NCI-H2171 (cell line): ENCODE results near the gene BEND7.
"Not testable (repeated sequence)": the region's sequence is repeated elsewhere in the genome, so short reads cannot be mapped to it uniquely, and the experiment has no call there.

Experiments used
- DNase-seq: peaks from one replicate; lab custom pipeline; 2025; lab: John Stamatoyannopoulos, UW

BEND7 gene

DNA sequence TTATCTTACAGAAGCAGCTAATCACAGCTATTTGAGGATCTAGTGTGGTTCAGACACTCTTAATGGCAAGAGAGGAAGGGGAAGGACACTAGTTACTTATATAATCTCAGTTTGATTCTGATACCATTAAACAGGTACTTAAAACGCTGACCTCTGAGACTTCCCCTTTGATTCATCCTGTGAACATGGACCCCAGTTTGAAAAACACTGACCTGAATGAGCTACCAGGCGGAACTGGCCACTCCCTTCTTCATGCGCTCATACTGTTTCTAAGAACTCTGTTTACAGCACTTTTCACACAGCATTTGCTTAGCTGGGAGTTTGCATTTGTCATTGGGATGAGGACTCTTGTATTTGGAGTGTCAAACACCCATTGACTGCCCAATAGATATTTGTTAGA is 45.7 kb downstream of the BEND7 start:
- no peak for DNase-seq

GRCh38 chr10:13481690-13482089 is 47.1 kb downstream of the BEND7 start:
- DNase-seq, result no peak

GRCh38 chr10:13475124-13475523 is 53.7 kb downstream of the BEND7 start:
- no peak for DNase-seq

GRCh38 chr10:13473986-13474385 is 54.8 kb downstream of the BEND7 start:
- DNase-seq, result no peak

DNA sequence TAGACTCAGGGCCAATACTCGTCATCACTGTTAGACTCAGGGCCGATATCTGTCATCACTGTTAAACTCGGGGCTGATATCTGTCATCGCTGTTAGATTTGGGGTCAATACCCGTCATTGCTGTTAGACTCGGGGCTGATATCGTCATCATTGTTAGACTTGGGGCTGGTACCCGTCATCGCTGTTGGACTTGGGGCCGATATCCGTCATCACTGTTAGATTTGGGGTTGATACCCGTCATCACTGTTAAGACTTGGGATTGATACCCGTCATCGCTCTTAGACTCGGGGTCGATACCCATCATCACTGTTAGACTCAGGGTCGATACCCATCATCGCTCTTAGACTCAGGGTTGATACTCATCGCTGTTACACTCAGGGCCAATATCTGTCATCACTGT is 56.5 kb downstream of the BEND7 start:
- no peak for DNase-seq

GRCh38 chr10:13470270-13470669 is 58.5 kb downstream of the BEND7 start:
- DNase-seq, result no peak

DNA sequence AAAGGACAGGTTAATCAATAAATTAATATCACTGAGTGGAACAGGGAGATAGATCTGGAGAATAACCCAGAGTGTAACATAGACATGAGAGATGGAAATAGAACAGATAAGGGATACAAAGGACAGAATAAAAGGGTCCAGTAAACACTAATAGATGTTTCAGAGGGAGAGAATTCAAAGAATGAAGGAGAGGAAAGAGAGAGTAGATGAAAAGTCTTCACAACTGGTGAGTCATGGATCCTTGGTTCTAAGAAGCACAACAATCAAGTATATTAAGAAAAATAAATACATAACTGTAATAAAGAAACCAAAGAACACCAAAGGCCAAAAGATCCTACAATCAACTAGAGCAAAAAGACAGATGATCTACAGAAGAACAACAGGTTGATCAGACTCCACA is 66.3 kb downstream of the BEND7 start:
- no peak for DNase-seq

GRCh38 chr10:13458687-13459012 is 70.2 kb downstream of the BEND7 start:
- no peak for DNase-seq

- DNase-seq, result no peak
Observed at GRCh38 chr10:13457958-13458686, 70.7 kb downstream of the BEND7 start.

DNA sequence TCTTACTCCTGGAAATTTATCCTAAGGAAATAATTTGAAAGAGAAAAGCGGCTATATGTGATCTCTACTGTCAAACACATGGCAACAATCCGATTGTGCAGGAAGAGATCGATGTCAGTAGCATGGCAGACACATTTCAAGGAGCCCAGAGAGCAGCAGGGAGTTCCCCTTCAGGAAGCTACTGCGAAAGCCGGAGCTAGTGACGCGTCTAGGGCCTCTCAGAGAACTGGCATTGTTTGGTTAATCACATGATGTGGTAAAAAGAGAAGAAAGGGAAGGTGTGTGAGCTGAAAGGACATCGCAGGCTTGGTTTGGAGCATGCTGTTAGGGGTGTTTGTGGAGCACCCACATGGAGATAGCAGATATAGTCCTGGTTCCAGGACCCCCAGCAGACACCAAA is 74.9 kb downstream of the BEND7 start:
- DNase-seq, result no peak

DNA sequence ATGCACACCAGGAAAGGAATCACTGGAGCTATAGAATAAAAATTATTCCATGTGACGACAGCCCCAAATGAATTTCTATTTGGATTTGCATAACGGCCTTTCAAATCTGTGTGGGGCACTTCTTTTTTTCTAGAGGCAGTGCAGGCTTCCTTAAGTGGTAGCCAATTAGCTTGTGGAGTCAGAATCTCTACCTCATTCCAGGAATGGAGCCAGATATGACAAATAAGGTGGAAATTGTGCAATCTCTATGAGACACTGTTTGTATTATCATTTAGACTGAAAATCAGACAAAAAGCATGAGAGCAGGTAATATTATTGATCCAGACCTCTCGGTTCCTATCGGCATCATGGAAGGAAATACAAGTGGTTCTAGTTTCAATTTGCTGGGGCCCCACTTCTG is 78.7 kb downstream of the BEND7 start:
- DNase-seq, result no peak

DNA sequence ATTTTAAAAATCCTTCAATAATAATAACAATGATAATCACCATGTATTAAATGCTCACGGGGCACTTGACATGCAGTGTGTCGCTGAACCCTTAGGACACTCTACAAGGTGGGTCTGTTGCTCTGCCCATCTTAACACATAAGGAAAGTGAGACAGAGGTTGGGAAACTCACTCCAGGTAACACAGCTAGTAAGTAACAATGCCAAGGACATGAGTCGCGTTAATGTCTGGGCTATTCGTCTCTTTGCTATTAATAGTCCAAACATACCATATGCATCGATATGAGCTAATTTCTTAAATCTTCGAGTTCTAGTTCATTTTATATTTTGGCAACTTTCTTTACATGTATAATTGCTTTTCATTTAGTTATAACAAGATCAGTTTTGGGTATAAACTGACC is 79.5 kb downstream of the BEND7 start:
- no peak for DNase-seq

- no peak for DNase-seq
Observed at GRCh38 chr10:13448216-13448615, 80.6 kb downstream of the BEND7 start.

- no peak for DNase-seq
Observed at GRCh38 chr10:13445656-13446400, 83.0 kb downstream of the BEND7 start.

DNA sequence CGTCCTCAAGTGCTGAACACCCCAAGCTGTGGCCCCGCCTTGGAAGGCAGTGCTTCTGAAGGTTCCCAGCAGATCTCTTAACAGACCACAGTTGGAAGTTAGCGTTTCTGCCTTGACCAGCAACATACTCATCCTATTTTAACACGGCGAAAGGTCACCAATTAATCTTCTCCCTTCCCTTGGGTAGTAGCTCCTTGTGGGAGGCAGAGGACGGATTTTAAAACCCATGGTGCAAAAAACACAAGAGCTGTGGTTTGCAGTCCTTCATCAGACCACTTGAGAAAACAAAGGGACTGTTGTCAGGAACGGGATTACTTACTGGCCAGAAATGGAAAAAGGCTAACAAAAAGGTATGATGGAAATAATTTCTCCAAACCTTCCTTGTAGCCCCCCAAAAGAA is 87.3 kb downstream of the BEND7 start:
- no peak for DNase-seq

- DNase-seq, result peak; percentile 49
Observed at GRCh38 chr10:13440185-13441061, 88.4 kb downstream of the BEND7 start.

DNA sequence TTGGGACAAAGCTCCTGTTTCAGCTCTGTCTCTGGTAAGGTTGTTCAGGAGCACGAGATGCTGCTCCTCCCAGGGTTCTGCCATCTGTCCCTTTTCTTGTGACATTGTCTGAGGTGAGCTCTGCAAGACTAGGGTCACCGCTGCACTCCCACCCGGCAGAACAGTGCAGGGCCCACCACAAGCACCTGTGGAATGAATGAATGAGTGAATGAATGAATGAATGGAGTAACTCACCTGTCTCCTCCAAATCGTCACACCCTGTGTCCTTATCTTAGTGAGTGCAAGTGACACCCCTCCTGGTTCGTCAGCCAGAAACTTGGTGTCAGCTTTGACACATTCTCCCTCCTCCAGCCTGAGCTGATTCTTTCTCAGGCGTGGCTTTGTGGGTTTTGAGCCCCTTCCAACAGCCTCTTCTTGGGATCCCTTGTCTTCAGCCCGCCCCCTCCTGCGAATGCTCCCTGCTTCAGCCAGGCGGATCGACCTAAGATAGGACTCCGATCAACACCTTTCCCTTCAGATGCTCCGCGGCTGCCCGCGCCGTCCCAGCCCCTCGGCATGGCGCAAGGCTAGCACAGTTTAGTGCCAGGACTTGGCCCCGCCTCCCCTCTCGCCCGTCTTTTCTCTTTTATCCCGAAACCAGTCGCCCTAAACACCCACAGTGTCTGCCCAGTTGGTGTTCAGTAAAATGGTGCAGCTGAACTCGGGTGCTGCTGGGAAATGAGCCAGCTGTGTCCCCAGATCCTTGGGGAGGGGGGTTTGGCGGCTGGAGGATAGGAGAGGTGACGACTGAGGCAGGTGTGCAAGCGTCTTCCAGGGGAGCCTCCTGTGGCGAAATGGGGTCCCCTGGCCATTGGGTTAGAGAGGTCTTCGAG is 89.3 kb downstream of the BEND7 start:
- peak; percentile 32 for DNase-seq

DNA sequence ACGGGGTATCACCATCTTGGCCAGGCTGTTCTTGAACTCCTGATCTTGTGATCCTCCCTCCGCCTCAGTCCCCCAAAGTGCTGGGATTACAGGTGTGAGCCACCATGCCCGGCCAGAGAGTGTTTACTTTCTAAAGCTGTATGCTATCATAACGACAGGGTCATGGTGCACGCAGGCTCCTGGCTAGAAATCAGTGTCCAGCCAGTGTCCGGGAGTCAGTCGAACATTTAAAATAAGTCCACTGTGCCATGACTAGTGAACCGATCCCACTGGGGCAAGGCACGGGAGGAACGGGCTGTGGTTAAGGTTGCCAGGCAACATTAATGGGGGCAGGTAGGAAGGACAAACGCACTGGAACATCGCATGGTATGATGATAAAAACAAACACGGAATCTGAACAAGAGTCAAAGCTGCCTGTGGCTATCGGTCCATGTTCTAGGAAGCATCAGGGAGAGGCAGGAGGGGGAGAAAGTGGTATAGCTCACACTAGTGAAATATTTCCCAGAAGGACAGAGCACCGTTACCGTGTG is 91.7 kb downstream of the BEND7 start:
- no peak for DNase-seq

GRCh38 chr10:13427943-13428342 is 100.9 kb downstream of the BEND7 start:
- not testable (repeated sequence) for DNase-seq

GRCh38 chr10:13425397-13425796 is 103.4 kb downstream of the BEND7 start:
- DNase-seq, result no peak

- no peak for DNase-seq
Observed at GRCh38 chr10:13422800-13423199, 106.0 kb downstream of the BEND7 start.
